T-helper 17 cell (primary cell): ENCODE measurements around the gene KCTD16. TPM values are rescaled to one million over a fixed set of nuclear protein-coding genes. Genes with fewer than 3 reads are reported as not detected.

ENCODE experiments used
- ATAC-seq: fragments of 150-1000 bp; cut with Tn5 transposase; 2 replicates; pipeline ENCODE4 v1.10.0; 2021; ENCODE audit warnings: mild to moderate bottlenecking, moderate library complexity
- DNase-seq, 3 donors: peaks; one replicate each; pipeline versions ENCODE4 v3.0.0 to v3.0.0-alpha.2; 2020 to 2021
- H3K9me3 ChIP-seq: one replicate; pipeline ENCODE4 v1.7.0; 2013; ENCODE audit warnings: low read length, mild to moderate bottlenecking; ENCODE audit not compliant: control insufficient read depth, poor library complexity, severe bottlenecking
- H3K27ac Mint-ChIP-seq: one replicate; pipeline ENCODE4 v1.8.0; 2022; ENCODE audit warnings: mild to moderate bottlenecking, moderate library complexity, mixed read lengths
- H3K27me3 Mint-ChIP-seq: one replicate; pipeline ENCODE4 v1.8.0; 2022; ENCODE audit warnings: mixed read lengths
- H3K36me3 Mint-ChIP-seq: one replicate; pipeline ENCODE4 v1.8.0; 2022; ENCODE audit warnings: low read depth, mixed read lengths
- H3K4me1 Mint-ChIP-seq: one replicate; pipeline ENCODE4 v1.8.0; 2022; ENCODE audit warnings: mild to moderate bottlenecking, mixed read lengths
- H3K4me3 Mint-ChIP-seq: one replicate; pipeline ENCODE4 v1.8.0; 2022; ENCODE audit warnings: mild to moderate bottlenecking, moderate library complexity, mixed read lengths
- total RNA-seq, 4 donors: library from RNA in 2 of 4; stranded (reverse) in 2 of 4; gene quantifications; one replicate each; pipeline ENCODE4 v1.2.3 and lab custom pipeline; 2022 to 2026

The KCTD16 gene
- total RNA-seq, 2 donors from 2014 or later = not detected

- Mint-ChIP-seq H3K27me3 (no peaks in the 10 kb centered on the region), H3K4me1 (no peaks in the 10 kb centered on the region), H3K4me3 (no peak overlapping the region), H3K27ac (no peak overlapping the region), H3K36me3 (no peaks in the 10 kb centered on the region)
- DNase-seq = no peak
- no peaks in the 10 kb centered on the region for H3K9me3 ChIP-seq
- no peak for ATAC-seq
Observed at GRCh38 chr5:144463481-144464223, 293.0 kb downstream of the KCTD16 start.

- no peaks in the 10 kb centered on the region for H3K27me3 Mint-ChIP-seq
Observed at GRCh38 chr5:144464306-144464705, 293.6 kb downstream of the KCTD16 start.

GRCh38 chr5:144465441-144465840 is 294.8 kb downstream of the KCTD16 start:
- no peaks in the 10 kb centered on the region for H3K9me3 ChIP-seq
- H3K27me3 Mint-ChIP-seq = no peaks in the 10 kb centered on the region
- H3K4me3 Mint-ChIP-seq = no peak overlapping the region
- ATAC-seq = no peak
- no peak for DNase-seq
- H3K4me1 Mint-ChIP-seq = no peaks in the 10 kb centered on the region
- H3K27ac Mint-ChIP-seq = no peak overlapping the region
- H3K36me3 Mint-ChIP-seq = no peaks in the 10 kb centered on the region

More at GRCh38 chr5:144464306-144464705, 293.6 kb downstream of the KCTD16 start:
- DNase-seq = no peak
- Mint-ChIP-seq H3K4me1 (no peaks in the 10 kb centered on the region), H3K27ac (no peak overlapping the region), H3K4me3 (no peak overlapping the region), H3K36me3 (no peaks in the 10 kb centered on the region)
- ATAC-seq = no peak
- H3K9me3 ChIP-seq = no peaks in the 10 kb centered on the region

- ATAC-seq (no peak), DNase-seq (no peak)
- Mint-ChIP-seq H3K27ac (no peak overlapping the region), H3K4me1 (no peaks in the 10 kb centered on the region), H3K27me3 (no peaks in the 10 kb centered on the region), H3K4me3 (no peak overlapping the region), H3K36me3 (no peaks in the 10 kb centered on the region)
- no peaks in the 10 kb centered on the region for H3K9me3 ChIP-seq
Observed at GRCh38 chr5:144467792-144468191, 297.1 kb downstream of the KCTD16 start.

- no peaks in the 10 kb centered on the region for H3K9me3 ChIP-seq
- Mint-ChIP-seq H3K27me3 (no peaks in the 10 kb centered on the region), H3K27ac (no peak overlapping the region), H3K4me1 (no peaks in the 10 kb centered on the region), H3K36me3 (no peaks in the 10 kb centered on the region), H3K4me3 (no peak overlapping the region)
- no peak for ATAC-seq
- no peak for DNase-seq
Observed at GRCh38 chr5:144468571-144468970, 297.9 kb downstream of the KCTD16 start.

GRCh38 chr5:144469106-144469505 is 298.4 kb downstream of the KCTD16 start:
- ATAC-seq = no peak
- no peak overlapping the region for H3K27ac Mint-ChIP-seq
- DNase-seq = no peak
- H3K27me3 Mint-ChIP-seq = no peaks in the 10 kb centered on the region
- no peaks in the 10 kb centered on the region for H3K36me3 Mint-ChIP-seq
- no peaks in the 10 kb centered on the region for H3K9me3 ChIP-seq
- H3K4me3 Mint-ChIP-seq = no peak overlapping the region
- no peaks in the 10 kb centered on the region for H3K4me1 Mint-ChIP-seq

GRCh38 chr5:144472221-144472620 is 301.5 kb downstream of the KCTD16 start:
- H3K27me3 Mint-ChIP-seq = no peaks in the 10 kb centered on the region
- no peak overlapping the region for H3K27ac Mint-ChIP-seq
- H3K4me1 Mint-ChIP-seq = no peaks in the 10 kb centered on the region
- no peaks in the 10 kb centered on the region for H3K9me3 ChIP-seq
- ATAC-seq (no peak), DNase-seq (no peak)
- no peaks in the 10 kb centered on the region for H3K36me3 Mint-ChIP-seq
- no peak overlapping the region for H3K4me3 Mint-ChIP-seq

- H3K4me3 Mint-ChIP-seq = no peak overlapping the region
- H3K27ac Mint-ChIP-seq = no peak overlapping the region
- no peak for ATAC-seq
Observed at GRCh38 chr5:144473650-144474049, 303.0 kb downstream of the KCTD16 start.

GRCh38 chr5:144478565-144478964 is 307.9 kb downstream of the KCTD16 start:
- Mint-ChIP-seq H3K27ac (no peak overlapping the region), H3K27me3 (no peaks in the 10 kb centered on the region), H3K4me1 (no peaks in the 10 kb centered on the region), H3K36me3 (no peaks in the 10 kb centered on the region), H3K4me3 (no peak overlapping the region)
- DNase-seq (no peak), ATAC-seq (no peak)
- no peaks in the 10 kb centered on the region for H3K9me3 ChIP-seq

More at GRCh38 chr5:144473650-144474049, 303.0 kb downstream of the KCTD16 start:
- no peak for DNase-seq
- H3K36me3 Mint-ChIP-seq = no peaks in the 10 kb centered on the region
- no peaks in the 10 kb centered on the region for H3K27me3 Mint-ChIP-seq
- H3K4me1 Mint-ChIP-seq = no peaks in the 10 kb centered on the region
- no peaks in the 10 kb centered on the region for H3K9me3 ChIP-seq

GRCh38 chr5:144481861-144482260 is 311.2 kb downstream of the KCTD16 start:
- Mint-ChIP-seq H3K4me1 (no peaks in the 10 kb centered on the region), H3K36me3 (no peaks in the 10 kb centered on the region), H3K27me3 (no peaks in the 10 kb centered on the region), H3K4me3 (no peak overlapping the region), H3K27ac (no peak overlapping the region)
- no peaks in the 10 kb centered on the region for H3K9me3 ChIP-seq
- ATAC-seq = no peak
- DNase-seq = no peak

GRCh38 chr5:144484124-144484897 is 313.6 kb downstream of the KCTD16 start:
- Mint-ChIP-seq H3K4me1 (no peaks in the 10 kb centered on the region), H3K27me3 (no peaks in the 10 kb centered on the region), H3K4me3 (no peak overlapping the region), H3K27ac (no peak overlapping the region), H3K36me3 (no peaks in the 10 kb centered on the region)
- H3K9me3 ChIP-seq = no peaks in the 10 kb centered on the region
- DNase-seq = no peak
- no peak for ATAC-seq

GRCh38 chr5:144485540-144485939 is 314.9 kb downstream of the KCTD16 start:
- no peaks in the 10 kb centered on the region for H3K9me3 ChIP-seq

GRCh38 chr5:144487207-144487606 is 316.5 kb downstream of the KCTD16 start:
- H3K27me3 Mint-ChIP-seq = no peaks in the 10 kb centered on the region

More at GRCh38 chr5:144485540-144485939, 314.9 kb downstream of the KCTD16 start:
- H3K27me3 Mint-ChIP-seq = no peaks in the 10 kb centered on the region
- ATAC-seq (no peak), DNase-seq (no peak)
- H3K36me3 Mint-ChIP-seq = no peaks in the 10 kb centered on the region
- H3K4me1 Mint-ChIP-seq = no peaks in the 10 kb centered on the region
- H3K4me3 Mint-ChIP-seq = no peak overlapping the region
- H3K27ac Mint-ChIP-seq = no peak overlapping the region

More at GRCh38 chr5:144487207-144487606, 316.5 kb downstream of the KCTD16 start:
- ATAC-seq (no peak), DNase-seq (no peak)
- Mint-ChIP-seq H3K4me1 (no peaks in the 10 kb centered on the region), H3K4me3 (no peak overlapping the region), H3K36me3 (no peaks in the 10 kb centered on the region), H3K27ac (no peak overlapping the region)
- no peaks in the 10 kb centered on the region for H3K9me3 ChIP-seq
